Pons (tissue), 1 donor: ENCODE results near the gene BAAT.

ENCODE experiments used
- DNase-seq: peaks from one replicate; pipeline ENCODE4 v3.0.0-alpha.2; 2016; ENCODE audit warnings: low spot score

Gene BAAT

DNA sequence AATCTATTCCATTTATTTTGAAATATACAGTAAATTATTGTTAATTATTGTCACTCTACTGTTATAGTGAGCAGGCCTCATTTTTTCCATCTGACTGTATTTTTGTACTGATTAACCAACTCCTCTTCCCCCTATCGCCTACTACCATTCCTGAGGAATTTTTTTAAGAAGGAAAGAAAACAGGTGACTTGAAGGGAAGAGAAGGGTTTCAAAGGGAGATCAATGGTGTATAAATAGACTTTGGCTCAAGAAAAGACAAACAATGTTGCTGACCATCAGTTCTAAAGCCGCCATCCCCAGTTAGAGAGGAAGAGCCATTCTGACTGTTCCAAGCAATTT lies 69.7 kb downstream of the BAAT start:
- no peak for DNase-seq

DNA sequence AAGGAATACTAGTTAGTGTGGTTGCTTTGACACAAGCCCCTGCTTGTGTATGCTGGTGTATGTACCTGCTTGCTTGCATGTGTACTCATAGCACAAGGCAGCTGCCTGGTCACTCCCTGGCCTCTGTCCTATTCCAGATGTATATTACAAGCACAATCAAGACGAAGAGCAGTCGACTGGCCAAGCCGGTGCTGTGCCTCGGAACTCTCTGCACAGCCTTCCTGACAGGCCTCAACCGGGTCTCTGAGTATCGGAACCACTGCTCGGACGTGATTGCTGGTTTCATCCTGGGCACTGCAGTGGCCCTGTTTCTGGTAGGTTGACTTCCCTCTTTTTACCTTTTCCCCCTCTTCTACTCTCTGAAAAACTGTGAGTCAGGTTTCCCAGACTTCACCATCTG lies 72.1 kb downstream of the BAAT start:
- DNase-seq = no peak

DNA sequence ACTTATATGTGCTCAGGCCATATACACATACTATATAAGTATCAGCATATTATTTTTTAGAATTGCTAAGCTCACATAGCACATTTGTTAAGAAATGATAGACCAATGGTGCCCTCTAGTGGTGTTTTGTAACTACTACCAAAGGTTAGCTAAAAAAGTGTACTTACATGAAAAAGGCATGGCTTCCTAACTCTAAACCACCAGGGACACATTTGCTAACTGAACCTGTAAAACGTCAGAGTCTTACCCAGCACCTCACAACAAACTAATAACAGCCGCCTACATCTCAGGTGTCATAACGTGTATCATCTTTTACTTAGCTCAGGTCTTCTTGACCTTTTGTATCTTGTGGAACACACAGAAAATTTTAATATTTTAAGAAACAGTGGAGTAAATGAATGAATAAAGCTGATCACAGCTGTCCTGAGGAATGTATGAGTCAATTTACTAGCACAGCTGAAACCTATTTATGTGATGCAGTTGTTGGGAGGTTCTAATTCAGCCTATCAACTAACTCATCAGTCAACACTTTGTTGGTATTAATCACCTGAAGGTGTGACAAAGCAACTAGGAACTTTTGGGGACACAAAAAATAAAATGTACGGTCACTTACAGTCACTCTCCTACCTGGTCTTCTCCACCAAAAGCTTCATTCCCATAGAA lies 72.9 kb downstream of the BAAT start:
- DNase-seq = peak; percentile 94

DNA sequence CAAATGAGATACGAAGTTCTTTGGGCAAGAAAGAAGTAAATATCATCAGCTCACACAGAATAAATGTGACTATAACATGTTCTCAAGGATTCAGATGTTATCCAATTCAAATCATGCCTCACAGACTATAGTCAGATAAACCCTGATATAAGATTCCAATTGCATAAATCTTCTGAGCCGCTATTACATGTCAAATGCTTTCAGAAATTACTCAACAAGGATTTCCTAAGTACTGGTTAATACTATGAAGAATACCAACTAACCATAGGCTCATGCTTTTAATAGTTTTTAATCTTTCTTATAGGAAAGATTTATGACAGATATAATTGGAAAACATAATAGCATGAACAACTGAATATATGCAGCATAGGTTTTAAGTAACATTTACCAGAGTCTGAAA lies 73.6 kb downstream of the BAAT start:
- DNase-seq = peak; percentile 14
